Suprapubic skin (tissue), 4 donors: Measurements from ENCODE around the gene AP2M1. TPM values are rescaled to one million over a fixed set of nuclear protein-coding genes. Genes with fewer than 3 reads are reported as not detected.

Experiments used
- DNase-seq, 2 donors: peaks; one replicate each; pipeline ENCODE4 v3.0.0-alpha.2; 2019; ENCODE audit warnings: low spot score in 2 of 2
- H3K27ac ChIP-seq: fragments of 200-600 bp; sonication (generic); one replicate; pipeline ENCODE4 v1.5.1; 2019
- H3K27me3 ChIP-seq: fragments of 200-600 bp; sonication (generic); one replicate; pipeline ENCODE4 v1.5.1; 2019
- H3K36me3 ChIP-seq: fragments of 200-600 bp; sonication (generic); one replicate; pipeline ENCODE4 v1.5.1; 2019
- H3K4me1 ChIP-seq: fragments of 200-600 bp; sonication (generic); one replicate; pipeline ENCODE4 v1.5.1; 2019
- H3K4me3 ChIP-seq: fragments of 200-600 bp; sonication (generic); one replicate; pipeline ENCODE4 v1.5.1; 2019; ENCODE audit warnings: mild to moderate bottlenecking
- H3K9me3 ChIP-seq: fragments of 200-600 bp; sonication (generic); one replicate; pipeline ENCODE4 v1.5.1; 2019
- CTCF ChIP-seq, 2 donors: fragments of 200-600 bp in 1 of 2; fragments of 450-650 bp in 1 of 2; sonication (generic) in 1 of 2; IDR thresholded peaks; one replicate each; pipeline ENCODE4 v1.5.1; 2016 to 2019; ENCODE audit warnings: antibody characterized with exemption in 2 of 2, mild to moderate bottlenecking in 1 of 2, moderate library complexity in 1 of 2
- EP300 ChIP-seq: sonication (generic); formaldehyde crosslinking; IDR thresholded peaks from one replicate; pipeline ENCODE4 v1.6.1; 2017; ENCODE audit warnings: antibody characterized with exemption
- POLR2A ChIP-seq, 2 donors: fragments of 450-650 bp; IDR thresholded peaks; one replicate each; pipeline ENCODE4 v1.6.1; 2017; ENCODE audit warnings: antibody characterized with exemption in 2 of 2, mild to moderate bottlenecking in 2 of 2, moderate library complexity in 2 of 2
- POLR2AphosphoS5 ChIP-seq, 3 donors: sonication (generic); formaldehyde crosslinking; IDR thresholded peaks; one replicate each; pipeline ENCODE4 v1.6.1; 2017; ENCODE audit warnings: antibody characterized with exemption in 3 of 3
- WGBS: methylation state at CpG from one replicate; pipeline ENCODE4 v1.1.5; 2018; 5-methylcytosine and 5-hydroxymethylcytosine counted together
- total RNA-seq, 4 donors: library from RNA; depleted of rRNA; stranded (reverse); fragments of >200 nt; gene quantifications; one replicate each; pipeline ENCODE4 v1.1.0, GENCODE V29; 2016

AP2M1 gene
- total RNA-seq, 4 donors from 2014 or later, result 112 to 137 (median 121) TPM

GRCh38 chr3:184142199-184142598, 32.5 kb upstream of the AP2M1 start:
- 89% methylated on average over 5 of the region's 7 CpGs for WGBS
- no peak overlapping the region for H3K4me3 ChIP-seq
- no peak for DNase-seq
- H3K27me3 ChIP-seq, result no peaks in the 10 kb centered on the region
- H3K9me3 ChIP-seq, result no peaks in the 10 kb centered on the region
- peaks cover 84% of the 10 kb centered on the region for H3K36me3 ChIP-seq
- peaks cover 23% of the 10 kb centered on the region for H3K4me1 ChIP-seq
- H3K27ac ChIP-seq, result no peak overlapping the region
- TF ChIP-seq POLR2AphosphoS5 (IDR thresholded peaks at IDR 0.05) (no peak), EP300 (no peak), POLR2A (IDR thresholded peaks at IDR 0.05) (no peak), CTCF (IDR thresholded peaks at IDR 0.05) (no peak)

- DNase-seq, result no peak
- Histone ChIP-seq H3K27ac (no peak overlapping the region), H3K36me3 (peaks cover 78% of the 10 kb centered on the region), H3K4me3 (no peak overlapping the region), H3K4me1 (peaks cover 18% of the 10 kb centered on the region), H3K27me3 (no peaks in the 10 kb centered on the region), H3K9me3 (no peaks in the 10 kb centered on the region)
- TF ChIP-seq EP300, result no peak
- no peak for TF ChIP-seq POLR2A (IDR thresholded peaks at IDR 0.05)
- no peak for TF ChIP-seq CTCF (IDR thresholded peaks at IDR 0.05)
- no peak for TF ChIP-seq POLR2AphosphoS5 (IDR thresholded peaks at IDR 0.05)
- WGBS, result 100% methylated on average over 3 of the region's 3 CpGs
Measured at GRCh38 chr3:184143327-184143726, 31.3 kb upstream of the AP2M1 start.

GRCh38 chr3:184144505-184144904, 30.1 kb upstream of the AP2M1 start:
- Histone ChIP-seq H3K36me3 (peaks cover 69% of the 10 kb centered on the region), H3K9me3 (no peaks in the 10 kb centered on the region), H3K27me3 (no peaks in the 10 kb centered on the region), H3K4me1 (peaks cover 18% of the 10 kb centered on the region), H3K27ac (no peak overlapping the region), H3K4me3 (no peak overlapping the region)
- DNase-seq, result no peak
- TF ChIP-seq POLR2A (IDR thresholded peaks at IDR 0.05) (no peak), EP300 (no peak)
- 85% methylated on average over 5 of the region's 5 CpGs for whole genome bisulfite sequencing

GRCh38 chr3:184145111-184145524, 29.5 kb upstream of the AP2M1 start:
- 31% methylated on average over 4 of the region's 4 CpGs for WGBS
- Histone ChIP-seq H3K27me3 (no peaks in the 10 kb centered on the region), H3K4me1 (peaks cover 18% of the 10 kb centered on the region), H3K9me3 (no peaks in the 10 kb centered on the region), H3K27ac (no peak overlapping the region), H3K4me3 (no peak overlapping the region), H3K36me3 (peaks cover 63% of the 10 kb centered on the region)
- DNase-seq, result no peak
- TF ChIP-seq EP300 (no peak), POLR2A (IDR thresholded peaks at IDR 0.05) (no peak), POLR2AphosphoS5 (IDR thresholded peaks at IDR 0.05) (no peak), CTCF (IDR thresholded peaks at IDR 0.05) (peak in 1 of 2 donors; percentile 46)

- TF ChIP-seq EP300 (no peak), POLR2A (IDR thresholded peaks at IDR 0.05) (no peak), POLR2AphosphoS5 (IDR thresholded peaks at IDR 0.05) (no peak), CTCF (IDR thresholded peaks at IDR 0.05) (no peak)
- H3K27me3 ChIP-seq, result no peaks in the 10 kb centered on the region
- no peaks in the 10 kb centered on the region for H3K9me3 ChIP-seq
- H3K4me3 ChIP-seq, result no peak overlapping the region
- WGBS, result 96% methylated on average over 8 of the region's 8 CpGs
- H3K27ac ChIP-seq, result no peak overlapping the region
- peaks cover 18% of the 10 kb centered on the region for H3K4me1 ChIP-seq
- H3K36me3 ChIP-seq, result peaks cover 56% of the 10 kb centered on the region
- DNase-seq, result no peak
Measured at GRCh38 chr3:184145751-184146270, 28.8 kb upstream of the AP2M1 start.

- H3K36me3 ChIP-seq, result peaks cover 33% of the 10 kb centered on the region
- H3K9me3 ChIP-seq, result no peaks in the 10 kb centered on the region
- TF ChIP-seq CTCF (IDR thresholded peaks at IDR 0.05) (no peak), POLR2AphosphoS5 (IDR thresholded peaks at IDR 0.05) (no peak), EP300 (no peak), POLR2A (IDR thresholded peaks at IDR 0.05) (no peak)
- H3K27ac ChIP-seq, result no peak overlapping the region
- H3K4me3 ChIP-seq, result no peak overlapping the region
- peaks cover 18% of the 10 kb centered on the region for H3K4me1 ChIP-seq
- WGBS, result 87% methylated on average over 3 of the region's 3 CpGs
- H3K27me3 ChIP-seq, result no peaks in the 10 kb centered on the region
- DNase-seq, result peak in 1 of 2 donors; percentile 5
Measured at GRCh38 chr3:184148076-184148475, 26.6 kb upstream of the AP2M1 start.
